Measurements from ENCODE around the gene PDXDC1.
"Not testable (repeated sequence)": the region's sequence is repeated elsewhere in the genome, so short reads cannot be mapped to it uniquely, and the experiment has no call there.

Gene PDXDC1

DNA sequence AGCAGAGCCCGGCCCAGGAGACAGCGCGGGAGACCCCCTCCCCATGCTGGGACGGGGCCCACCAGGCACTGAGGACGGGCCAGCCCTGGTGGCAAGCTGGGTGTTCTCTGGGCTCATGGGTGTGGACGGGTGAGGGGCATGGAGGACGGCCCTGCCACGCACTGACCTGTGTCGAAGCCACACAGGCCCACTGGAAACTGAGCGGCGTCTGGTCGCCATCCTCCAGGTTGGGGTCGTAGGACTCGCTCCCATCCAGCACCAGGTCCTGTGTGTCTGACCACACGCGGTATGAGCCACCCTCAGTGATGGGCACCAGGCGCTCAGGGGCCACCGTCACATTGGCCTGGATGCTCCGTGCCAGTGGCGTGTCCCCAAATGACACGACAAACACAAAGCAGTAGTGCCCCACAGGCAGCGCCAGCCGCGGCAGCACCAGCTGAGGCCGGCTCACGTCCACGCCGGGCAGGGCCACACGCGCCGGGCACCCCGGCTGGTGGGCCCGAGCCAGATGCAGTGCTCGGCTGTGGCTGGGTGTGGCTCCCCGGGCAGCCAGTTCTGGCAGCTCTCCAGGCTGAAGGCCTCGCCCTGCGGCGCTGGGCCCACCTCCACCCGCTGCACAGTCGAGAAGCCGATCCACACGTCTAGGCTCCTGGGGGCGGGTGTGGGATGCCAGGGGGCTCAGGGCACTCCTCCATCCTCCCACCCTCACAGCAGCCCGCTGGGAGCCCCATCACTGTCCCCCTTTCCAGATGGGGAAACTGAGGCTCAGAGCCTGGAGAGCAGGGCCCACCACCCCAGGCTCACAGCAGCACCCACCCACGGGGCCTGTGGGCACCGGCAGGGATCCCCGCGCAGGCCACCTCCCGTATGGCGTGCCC, 160.9 kb downstream of the PDXDC1 start:
- ATAC-seq = not testable (repeated sequence)

DNA sequence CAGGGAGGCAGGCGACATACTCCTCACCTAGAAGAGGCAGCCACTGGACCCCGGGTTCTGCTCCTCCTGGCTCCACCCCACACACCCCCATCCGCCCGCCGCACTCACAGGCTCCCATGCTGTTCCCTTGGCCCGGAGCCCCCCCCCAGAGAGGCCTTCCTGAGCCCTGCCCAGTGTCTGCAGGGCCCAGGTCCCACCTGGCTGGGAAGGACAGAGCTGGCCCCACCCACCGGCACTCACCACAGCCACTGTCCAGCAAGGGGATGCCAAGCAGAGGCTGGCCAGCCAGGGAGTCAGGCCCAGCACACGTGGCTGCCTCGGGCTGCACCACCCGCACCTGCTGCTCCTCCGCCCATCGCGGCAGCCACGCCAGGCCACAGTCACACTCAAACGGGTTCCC, 162.7 kb downstream of the PDXDC1 start:
- ATAC-seq = not testable (repeated sequence)

DNA sequence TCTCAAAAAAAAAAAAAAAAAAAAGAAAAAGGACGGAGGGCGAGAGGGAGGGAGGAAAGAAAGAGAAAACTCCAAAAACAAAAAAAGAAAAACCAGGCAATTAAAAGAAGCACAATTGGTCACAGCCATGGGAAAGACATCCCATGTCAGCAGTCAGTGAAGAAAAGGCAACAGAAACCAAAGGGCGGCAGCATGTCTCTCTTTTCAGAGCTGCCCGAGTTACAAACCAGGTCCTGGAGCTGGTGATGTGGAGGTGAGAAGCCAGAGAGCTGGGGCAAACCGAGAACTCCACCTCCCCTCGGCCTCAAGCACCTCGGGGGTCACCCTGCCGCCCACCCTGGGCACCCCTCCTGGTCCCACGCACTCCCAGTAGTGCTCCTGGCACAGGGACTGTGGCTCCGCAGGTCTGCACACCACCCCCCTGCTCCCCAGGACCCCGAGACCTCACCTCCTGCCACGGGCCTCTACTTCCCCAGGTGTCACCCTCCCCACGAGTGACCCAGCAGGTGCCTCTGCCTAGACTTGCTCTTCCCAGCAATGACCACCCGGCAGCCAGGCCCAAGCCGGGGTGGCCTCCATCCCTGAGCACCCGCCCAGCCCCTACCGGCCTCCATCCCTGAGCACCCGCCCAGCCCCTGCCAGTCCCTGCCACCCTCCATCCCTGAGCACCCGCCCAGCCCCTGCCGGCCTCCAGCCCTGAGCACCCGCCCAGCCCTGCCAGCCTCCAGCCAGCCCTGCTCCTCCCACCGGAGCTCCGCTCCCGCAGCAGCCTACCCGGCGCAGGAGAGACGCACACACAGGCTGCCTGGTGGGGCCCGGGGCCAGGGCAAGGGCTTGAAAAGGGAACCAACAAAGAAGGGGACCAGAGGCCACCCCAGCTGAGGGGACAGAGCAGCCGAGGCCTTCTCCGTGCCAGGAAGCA, 165.9 kb downstream of the PDXDC1 start:
- ATAC-seq = not testable (repeated sequence)

DNA sequence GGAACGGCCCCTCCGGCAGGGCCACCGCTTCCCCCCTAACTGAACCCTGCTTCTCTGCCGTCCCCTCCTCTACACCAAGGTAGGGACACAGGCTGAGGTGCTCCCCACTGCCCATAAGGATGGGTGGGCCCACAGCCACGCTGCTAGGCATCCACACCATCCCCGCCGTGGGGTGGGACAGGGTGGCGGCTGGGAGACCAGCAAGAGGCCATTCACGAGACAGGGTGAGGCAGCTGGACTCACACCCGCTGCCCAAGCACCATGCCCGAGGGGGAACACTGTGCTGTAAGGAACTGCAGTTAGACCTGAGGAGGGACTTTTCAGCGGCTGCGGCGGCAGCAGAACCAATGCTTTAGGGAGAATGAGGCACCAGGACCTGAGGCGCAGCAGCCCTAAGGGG, 166.8 kb downstream of the PDXDC1 start:
- no peak for ATAC-seq

DNA sequence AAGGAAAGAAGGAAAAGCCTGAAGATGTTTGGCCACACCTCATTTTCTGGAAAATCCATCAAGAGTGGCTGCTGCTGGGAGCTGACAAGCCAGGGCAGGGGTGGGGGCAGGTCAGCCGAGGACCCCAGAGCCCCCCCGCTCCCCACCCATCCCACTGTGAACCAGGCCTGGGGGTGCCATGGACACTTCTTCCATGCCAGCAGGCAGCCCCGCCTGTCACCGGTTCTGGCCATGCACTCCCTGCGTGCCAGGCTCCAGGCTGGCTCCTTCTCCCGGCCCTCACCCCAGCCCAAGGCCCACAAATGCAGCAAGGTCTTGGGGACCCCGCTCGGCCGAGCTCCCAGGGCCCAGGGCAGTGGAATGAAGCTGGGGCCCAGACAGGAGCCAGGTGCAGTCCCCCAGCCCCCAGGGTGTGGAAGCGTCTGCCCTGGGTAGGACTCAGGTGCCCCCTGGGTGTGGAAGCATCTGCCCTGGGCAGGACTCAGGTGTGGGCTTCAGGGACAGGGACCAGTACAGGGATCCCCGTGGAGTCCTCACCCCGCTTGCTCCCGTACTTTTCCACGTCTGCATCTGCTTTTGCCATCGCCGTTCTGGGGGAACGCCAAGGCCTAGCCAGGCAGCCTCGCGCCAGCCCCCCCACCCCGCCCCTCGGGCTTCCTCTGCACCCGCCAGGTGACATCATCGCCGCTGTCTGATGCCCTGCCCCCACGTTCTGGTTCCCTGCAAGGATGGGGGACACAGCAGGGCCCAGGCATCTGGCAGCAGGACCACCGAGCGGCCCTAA, 167.5 kb downstream of the PDXDC1 start:
- ATAC-seq = not testable (repeated sequence)

DNA sequence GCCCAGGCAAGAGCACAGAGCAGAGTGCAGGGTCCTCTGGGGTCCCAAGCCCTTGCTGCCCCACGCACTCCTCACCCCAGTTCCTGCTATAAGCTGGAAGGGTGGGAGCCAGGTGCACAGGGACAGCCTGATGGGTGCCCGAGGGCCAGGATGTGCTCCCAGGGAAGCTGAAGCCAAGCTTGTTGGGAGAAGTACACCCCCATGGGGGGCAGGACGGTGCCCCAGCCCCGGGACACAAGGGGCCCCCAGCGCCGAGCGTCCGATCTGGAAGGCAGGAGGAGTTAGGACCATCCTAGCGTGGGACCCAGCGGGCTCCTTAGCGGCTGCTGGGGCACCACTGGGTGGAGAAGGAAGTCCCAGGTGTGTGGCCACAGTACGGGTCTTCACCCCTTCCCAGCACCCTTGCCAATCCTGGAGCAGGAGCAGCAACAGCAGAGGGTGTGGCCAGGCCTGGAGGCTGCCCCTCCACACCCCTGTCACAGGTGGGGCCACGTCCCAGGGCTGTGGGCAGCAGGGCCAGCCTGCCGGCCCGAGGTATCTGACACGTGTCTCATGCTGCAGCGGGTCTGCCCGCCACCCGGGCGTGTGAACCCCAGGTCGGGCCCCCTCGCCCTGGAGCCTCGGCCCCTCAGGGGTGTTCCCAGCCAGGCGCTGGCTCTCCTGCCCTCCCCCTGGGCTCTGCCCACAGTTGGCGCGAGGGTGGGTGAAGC, 168.2 kb downstream of the PDXDC1 start:
- ATAC-seq = not testable (repeated sequence)

DNA sequence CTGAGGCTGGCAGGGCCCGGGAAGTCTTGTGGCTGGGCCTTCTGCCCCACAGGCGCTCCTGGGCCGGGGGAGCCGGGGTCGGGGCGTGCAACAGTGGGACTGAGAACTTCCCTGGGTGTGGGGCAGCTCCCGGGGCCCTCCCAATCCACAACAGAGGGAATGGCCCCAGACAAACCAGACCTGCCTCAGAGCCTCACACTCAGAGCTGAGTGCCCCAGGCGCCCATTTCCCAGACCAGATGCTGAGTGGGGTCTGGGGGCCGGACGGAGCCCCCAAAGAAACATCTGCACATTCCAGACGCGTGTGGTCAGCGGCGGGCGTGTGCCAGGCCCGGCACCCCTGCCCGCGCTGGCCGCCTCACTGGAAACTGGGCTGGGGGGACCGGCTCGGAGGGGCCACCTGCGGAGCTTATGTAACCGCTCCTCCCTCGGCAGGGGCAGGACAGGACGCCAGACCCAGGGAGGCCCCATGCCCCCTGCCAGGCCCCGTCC, 168.8 kb downstream of the PDXDC1 start:
- not testable (repeated sequence) for ATAC-seq

DNA sequence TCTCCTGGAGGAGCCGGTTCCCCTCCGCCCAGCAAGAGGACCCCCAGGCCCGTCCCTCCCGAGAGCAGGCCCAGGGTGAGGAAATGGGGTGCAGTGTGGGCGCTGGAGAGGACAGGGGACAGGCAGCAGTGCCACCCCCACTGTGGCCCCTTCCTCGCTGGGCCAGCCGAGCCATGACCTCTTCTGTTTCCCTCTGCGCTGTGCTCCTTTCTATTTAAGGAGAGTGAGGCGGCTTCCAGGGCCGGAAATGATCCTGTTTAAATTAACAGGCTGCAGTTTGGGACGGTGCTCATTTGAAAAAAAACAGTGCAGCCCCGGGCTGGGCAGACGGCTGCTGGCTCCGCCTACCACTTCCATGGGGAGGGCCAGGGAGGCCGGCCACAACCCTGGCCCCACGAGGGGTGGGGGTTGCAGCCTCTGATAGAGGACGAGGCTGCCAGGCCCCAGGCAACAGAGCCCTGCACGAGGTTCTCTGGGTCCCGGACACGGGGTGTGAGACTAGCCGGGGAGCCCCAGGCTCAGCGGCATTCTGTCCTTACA, 169.3 kb downstream of the PDXDC1 start:
- not testable (repeated sequence) for ATAC-seq

DNA sequence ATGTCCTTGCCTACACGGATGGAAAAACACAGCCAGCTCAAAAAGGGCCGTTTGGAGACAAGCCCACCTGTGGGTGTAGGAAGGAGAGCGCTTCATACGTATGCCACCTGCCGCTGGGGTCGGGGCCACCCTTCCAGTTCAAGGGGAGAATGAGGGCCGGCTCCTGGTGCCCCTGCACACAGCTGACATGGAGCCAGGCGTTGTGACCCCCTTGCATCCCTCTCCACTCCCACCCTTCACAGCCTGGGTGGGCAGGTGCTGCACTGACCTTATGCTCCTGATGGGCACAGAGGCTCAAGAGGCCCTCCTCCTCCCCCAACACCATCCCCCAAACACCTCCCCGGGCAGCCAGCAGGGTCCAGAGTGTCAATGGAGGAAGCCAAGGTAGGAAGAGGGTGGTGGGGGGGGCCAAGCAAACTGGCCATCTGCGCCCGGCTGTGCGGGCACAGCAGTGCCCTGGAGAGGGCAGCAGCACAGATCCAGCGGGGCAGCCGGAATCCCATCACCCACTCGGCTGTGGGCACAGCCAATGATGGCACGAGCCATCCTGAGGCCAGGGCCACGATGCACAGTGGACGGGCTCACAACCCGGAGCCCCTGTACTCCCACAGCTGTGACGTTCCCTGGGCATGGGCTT, 170.1 kb downstream of the PDXDC1 start:
- ATAC-seq = not testable (repeated sequence)

DNA sequence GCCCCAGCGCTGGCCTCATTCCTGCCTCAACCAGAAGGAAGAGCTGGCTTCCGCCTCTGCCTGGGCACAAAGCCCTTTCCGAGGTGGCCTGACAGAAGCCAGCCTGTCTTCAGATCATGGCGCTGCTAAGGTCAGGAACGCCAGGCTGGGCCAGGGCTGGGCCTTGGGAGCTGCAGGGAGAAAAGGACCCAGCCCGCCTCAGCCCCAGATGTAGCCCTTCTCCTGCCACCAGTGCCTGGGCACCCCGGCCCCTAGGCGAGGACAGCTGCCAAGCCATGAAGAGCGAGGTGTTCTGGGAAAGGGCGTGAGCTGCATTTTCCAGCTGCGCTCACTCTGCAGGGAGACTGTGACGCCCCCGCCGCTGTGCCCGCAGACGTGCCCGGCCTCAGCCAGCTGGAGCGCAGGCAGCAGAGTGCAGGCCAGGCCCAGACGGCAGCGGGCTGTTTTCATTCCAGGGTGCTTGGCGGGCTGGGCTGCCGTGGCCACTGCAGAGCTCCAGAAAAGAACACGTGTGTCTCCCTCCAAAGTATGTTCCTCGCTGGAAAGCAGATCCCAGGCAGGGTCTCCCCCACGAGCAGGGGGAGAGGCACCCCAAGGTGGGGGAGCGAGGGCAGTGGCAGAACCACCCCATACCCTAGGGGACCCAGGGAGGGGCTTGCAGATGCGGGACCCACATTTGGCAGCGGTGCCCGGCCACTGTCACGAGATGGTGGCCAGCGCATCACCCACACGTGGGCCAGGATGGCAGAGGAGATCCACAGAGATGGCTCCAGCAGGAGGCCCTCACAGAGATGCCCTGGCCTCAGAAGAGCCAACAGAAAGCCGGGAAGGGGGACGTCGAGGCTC, 170.8 kb downstream of the PDXDC1 start:
- not testable (repeated sequence) for ATAC-seq

DNA sequence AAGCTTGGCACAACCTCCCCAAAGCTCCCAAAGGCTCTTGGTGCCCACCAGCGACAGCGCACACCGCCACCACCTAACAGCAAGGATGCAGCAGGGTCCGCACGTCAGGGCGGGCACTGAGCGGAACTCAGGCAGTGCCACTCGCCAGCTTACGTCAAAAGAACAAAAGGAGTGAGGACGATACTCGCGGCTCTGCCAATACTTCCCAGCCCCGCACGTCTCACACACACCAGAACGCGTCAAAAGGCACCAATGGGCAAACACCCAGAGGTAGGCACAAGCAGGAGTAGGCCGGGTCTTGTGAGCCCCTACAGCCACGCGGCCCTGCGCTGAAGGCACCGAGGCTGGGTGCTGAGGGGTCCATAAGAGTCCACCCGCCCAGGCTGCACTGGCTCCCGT, 171.4 kb downstream of the PDXDC1 start:
- not testable (repeated sequence) for ATAC-seq

DNA sequence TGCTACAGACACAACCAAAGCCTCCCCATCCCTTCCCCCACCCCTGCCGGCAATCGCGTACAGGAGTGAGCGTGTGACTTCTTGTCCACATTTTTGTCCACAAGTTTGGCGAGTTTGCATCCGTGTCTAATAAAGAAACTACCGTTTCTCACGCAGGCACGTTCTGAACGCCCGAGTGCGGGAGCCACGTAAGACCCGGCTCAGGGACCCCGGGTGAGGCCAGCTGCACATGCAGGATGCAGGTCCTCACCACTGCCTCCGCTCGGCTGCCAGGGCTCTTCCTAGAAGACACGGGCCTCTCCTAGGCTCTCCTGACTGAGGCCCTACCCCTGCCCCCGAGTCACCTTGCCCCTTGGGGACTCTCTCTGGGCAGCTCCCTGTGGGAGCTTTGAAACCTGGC, 174.0 kb downstream of the PDXDC1 start:
- ATAC-seq = not testable (repeated sequence)

DNA sequence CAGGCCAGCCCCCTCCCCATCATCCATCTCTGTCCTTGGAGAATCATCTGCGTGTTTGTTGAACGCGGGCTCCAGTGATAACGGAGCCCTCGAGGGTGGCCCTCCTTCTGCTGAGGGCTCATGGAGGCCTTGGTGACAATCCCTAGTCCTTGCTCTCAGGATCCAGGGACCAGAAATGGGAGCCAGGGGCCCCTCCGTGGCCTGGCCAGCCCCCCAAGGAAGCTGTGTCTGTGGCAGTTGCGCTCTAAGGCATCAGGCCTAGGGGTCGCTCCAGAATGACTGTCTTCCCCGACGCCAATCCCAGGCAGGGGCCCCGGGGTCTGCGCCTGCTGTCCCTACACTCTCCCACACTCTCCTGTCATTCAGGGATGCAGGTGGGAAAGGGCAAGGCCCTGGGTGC, 174.4 kb downstream of the PDXDC1 start:
- not testable (repeated sequence) for ATAC-seq

DNA sequence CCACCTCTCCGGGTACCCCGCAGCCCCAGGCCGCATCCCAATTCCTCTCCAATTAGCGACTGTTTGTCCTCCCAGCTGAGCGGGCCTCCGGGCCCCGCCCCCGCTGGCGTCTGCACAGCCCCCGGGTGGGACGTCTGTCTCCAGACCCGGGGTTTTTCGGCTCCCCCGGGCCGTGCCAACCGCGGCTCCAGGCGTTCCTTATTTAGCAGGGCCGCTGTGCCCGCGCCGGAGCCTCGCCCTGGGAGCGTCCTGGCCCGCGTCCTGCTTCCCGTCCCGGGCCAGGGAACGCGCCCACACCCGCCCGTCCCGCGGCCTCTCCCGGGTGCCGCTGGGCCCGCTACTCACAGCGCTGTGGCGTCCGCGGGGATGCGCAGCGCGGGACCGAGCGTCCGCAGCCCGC, 179.2 kb downstream of the PDXDC1 start:
- not testable (repeated sequence) for ATAC-seq

DNA sequence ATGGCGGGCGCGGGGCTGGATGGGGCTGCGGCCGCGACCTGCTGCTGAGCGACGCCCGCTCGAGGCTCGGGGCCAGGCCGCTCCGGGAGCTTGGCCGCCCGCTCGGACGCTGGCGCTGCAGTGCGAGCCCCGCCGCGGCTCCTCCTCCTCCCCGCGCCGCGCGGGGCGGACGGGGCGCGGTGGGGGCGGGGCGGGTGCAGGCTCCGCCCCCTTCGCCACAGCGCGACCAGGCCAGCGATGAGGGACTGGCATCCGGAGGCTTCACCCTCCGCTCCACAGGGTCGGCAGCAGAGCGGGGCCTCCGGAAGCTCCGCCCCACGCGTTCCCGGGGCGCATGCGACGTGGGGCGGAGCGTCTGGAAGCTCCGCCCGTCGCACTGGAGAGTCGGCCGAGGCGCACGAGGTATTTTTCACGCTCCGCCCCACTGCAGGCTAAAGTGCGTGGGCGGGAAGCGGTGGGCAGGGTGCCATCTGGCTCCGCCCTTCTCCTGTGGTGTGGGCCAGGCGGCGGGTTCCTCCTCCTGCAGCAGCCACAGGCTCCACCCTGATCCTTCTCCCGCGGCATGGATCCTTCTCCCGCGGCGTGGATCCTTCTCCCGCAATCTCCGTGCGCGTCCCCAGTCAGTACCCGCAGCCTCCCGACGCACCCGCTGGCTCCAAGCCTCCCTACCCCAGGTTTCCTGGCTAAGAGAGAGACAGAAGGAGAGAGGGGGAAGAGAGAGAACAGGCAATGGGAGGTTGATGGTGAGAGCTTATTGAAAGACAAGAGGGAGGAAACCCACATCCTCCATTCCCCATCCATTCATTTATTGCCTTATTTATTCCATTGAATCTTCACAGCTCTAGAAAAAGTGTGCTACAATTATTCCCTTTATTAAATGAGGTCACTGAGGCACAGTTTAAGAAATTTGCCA, 180.1 kb downstream of the PDXDC1 start:
- ATAC-seq = peak; percentile 95 to 97

DNA sequence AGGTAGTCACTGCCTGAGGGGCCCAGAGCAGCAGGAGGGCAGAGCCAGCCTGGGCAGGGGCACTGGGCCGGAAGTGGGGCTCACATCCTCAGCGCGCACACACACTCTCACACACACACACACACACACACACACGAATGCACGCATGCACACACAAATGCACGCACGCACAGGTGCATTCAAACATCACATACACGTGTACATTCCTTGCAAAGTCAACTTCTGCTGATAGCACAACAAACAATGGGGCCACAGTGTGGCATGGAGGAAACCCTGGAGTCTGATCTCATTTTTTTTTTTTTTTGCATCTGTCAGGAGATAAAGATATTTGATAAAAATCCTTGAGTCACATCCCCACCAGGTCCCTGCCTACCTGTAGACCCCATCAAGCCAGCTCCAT, 182.8 kb downstream of the PDXDC1 start:
- ATAC-seq = not testable (repeated sequence)

DNA sequence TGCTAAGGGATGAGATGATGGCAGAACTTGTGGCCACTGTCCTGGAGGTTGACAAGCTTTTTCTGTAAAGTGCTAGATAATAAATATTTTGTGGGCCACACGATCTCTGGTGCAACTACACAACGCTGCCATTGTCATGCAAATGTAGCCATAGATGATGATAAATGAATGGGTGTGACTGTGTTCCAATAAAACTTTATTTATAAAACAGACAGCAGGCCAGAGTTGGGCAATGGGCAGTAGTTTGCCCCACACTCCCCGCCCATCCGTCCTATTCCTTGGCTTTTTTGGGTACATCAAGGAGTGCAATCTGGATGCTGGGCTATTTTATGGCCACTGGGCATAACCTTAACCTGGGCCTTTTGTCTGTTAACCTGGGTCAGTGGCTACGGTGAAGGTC, 184.8 kb downstream of the PDXDC1 start:
- ATAC-seq = not testable (repeated sequence)

DNA sequence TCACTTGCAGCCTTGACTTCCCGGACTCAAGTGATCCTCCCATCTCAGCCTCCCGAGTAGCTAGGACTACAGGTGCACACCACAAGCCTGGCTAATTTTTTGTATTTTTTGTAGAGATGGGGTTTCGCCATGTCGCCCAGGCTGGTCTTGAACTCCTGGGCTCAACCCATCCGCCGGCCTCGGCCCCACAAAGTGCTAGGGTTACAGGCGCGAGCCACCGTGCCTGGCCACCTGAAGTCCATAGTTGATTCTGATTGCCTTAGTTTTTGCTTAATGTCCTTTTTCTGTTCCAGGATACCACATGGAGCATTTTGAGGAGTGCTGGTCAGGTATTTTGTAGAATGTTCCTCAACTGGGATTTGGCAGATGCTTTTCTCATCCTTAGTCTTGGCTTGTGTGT, 185.7 kb downstream of the PDXDC1 start:
- not testable (repeated sequence) for ATAC-seq

DNA sequence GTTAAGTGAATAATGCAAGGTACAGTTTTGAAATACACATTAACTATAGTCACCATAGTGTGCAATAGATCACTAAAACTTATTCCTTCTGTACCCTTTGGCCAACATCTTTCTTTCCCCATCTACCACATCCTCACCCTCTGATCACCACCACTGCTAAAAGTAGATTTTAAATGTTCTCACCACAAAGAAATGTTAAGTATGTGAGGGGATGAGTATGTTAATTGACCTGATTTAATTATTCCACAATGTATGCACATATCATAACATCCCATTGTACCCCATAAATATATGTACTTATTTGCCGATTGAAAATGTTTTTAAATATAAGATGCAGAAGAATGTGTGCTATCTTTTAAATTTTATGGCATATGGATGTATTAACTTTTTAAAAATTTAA, 188.2 kb downstream of the PDXDC1 start:
- ATAC-seq = not testable (repeated sequence)

All from activated CD4-positive, CD25-positive, alpha-beta regulatory T cell treated with anti-CD3 and anti-CD28 coated beads, Interleukin-2, amount 50 U/mL, for 24 hours (primary cell).